ENCODE data around the gene CDIP1.

CDIP1 gene

GRCh38 chr16:4499196-4499555 lies 39.4 kb downstream of the CDIP1 start:
- TF ChIP-seq CTCF (IDR thresholded peaks at IDR 0.05; ENCODE audit: extremely low read depth, missing control alignments): no peak
- no peak for DNase-seq (ENCODE audit: low spot score)

- DNase-seq (ENCODE audit: low spot score): no peak
- no peak for TF ChIP-seq CTCF (IDR thresholded peaks at IDR 0.05; ENCODE audit: extremely low read depth, missing control alignments)
Measured at GRCh38 chr16:4498546-4499195, 39.9 kb downstream of the CDIP1 start.

GRCh38 chr16:4496305-4496704 lies 42.3 kb downstream of the CDIP1 start:
- no peak for TF ChIP-seq CTCF (IDR thresholded peaks at IDR 0.05; ENCODE audit: extremely low read depth, missing control alignments)
- DNase-seq (ENCODE audit: low spot score): no peak

- DNase-seq (ENCODE audit: low spot score): no peak
- TF ChIP-seq CTCF (IDR thresholded peaks at IDR 0.05; ENCODE audit: extremely low read depth, missing control alignments): no peak
Measured at GRCh38 chr16:4495766-4496165, 42.8 kb downstream of the CDIP1 start.

DNA sequence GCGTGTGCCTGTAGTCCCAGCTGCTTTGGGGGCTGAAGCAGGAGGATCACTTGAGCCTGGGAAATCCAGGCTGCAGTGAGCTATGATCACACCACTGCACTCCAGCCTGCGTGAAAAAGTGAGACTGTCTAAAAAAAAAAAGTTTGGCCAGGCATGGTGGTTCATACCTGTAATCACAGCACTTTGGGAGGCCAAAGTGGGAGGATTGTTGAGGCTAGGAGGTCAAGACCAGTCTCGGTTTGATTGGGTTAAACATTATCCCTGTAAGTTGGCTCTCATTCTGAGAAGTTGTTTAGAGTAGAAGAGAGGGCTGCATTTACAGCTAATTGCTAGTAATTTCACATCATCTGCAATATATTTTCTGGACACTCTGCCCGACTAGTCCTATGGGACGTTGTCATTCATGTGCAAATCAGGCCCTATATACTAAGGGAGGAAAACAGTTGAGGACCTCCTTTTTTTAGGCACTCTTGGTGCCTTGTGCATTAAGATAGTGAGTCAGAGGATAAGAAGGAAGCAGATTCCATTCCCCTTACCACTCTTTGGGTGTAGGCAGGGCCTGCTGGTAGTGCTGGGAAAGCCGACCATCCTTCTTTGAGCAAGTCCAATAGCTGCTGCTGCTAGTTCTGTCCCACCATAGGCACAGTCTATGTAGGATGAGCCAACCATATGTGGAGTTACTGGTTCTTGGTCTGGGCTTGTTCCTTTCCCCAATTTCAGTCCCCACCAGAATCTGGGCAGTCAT lies 43.7 kb downstream of the CDIP1 start:
- no peak for TF ChIP-seq CTCF (IDR thresholded peaks at IDR 0.05; ENCODE audit: extremely low read depth, missing control alignments)
- DNase-seq (ENCODE audit: low spot score): no peak

GRCh38 chr16:4491898-4492297 lies 46.7 kb downstream of the CDIP1 start:
- no peak for DNase-seq (ENCODE audit: low spot score)
- TF ChIP-seq CTCF (IDR thresholded peaks at IDR 0.05; ENCODE audit: extremely low read depth, missing control alignments): no peak

DNA sequence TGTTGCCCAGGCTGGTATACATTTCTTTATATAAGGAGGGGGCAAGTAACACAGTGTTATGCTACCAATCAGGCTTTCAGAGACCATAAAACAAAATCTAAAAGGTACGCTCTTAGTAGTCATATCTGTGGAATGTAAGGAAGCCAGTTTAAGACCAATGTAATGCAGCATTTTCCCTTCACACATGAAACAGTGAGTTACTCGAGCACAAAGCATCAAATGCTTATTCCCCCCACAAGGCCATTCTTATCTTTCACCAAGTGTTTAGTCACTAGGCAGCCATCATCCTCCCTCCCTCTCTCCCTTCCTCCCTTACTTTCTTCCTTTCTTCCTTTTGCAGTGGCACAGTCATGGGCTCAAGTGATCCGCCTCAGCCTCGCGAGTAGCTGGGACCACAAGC lies 49.5 kb downstream of the CDIP1 start:
- DNase-seq (ENCODE audit: low spot score): no peak

More for the DNA sequence above, 49.5 kb downstream of the CDIP1 start:
- no peak for TF ChIP-seq CTCF (IDR thresholded peaks at IDR 0.05; ENCODE audit: extremely low read depth, missing control alignments)

Data from GM20000 (cell line).